Activated CD8-positive, alpha-beta T cell treated with anti-CD3 and anti-CD28 coated beads, Interleukin-2, amount 10 ng/mL, durations not matched to agents 7 days and 5 days (primary cell): ENCODE data around the gene REELD1. TPM values are rescaled to one million over a fixed set of nuclear protein-coding genes. Genes with fewer than 3 reads are reported as not detected.

ENCODE experiments used
- ATAC-seq: fragments of 150-1000 bp; cut with Tn5 transposase; one replicate; pipeline ENCODE4 v1.10.0; 2021; ENCODE audit warnings: moderate library complexity
- CTCF ChIA-PET: fragments of 350-600 bp; sonication (Branson Sonifier 250); formaldehyde crosslinking; loops from one replicate; lab custom pipeline; 2021; ENCODE audit warnings: antibody characterized with exemption; lab: Charles Lee
- POLR2A ChIA-PET: fragments of 350-600 bp; sonication (Branson Sonifier 250); formaldehyde crosslinking; loops from one replicate; lab custom pipeline; 2021; ENCODE audit warnings: antibody characterized with exemption; lab: Charles Lee
- DNase-seq: peaks from one replicate; pipeline ENCODE4 v3.0.0-alpha.2; 2020
- H3K27ac Mint-ChIP-seq: one replicate; pipeline ENCODE4 v1.8.0; 2021; ENCODE audit warnings: mild to moderate bottlenecking, mixed read lengths
- H3K27me3 Mint-ChIP-seq: one replicate; pipeline ENCODE4 v1.8.0; 2021; ENCODE audit warnings: low read depth, mixed read lengths
- H3K36me3 Mint-ChIP-seq: one replicate; pipeline ENCODE4 v1.8.0; 2021; ENCODE audit warnings: low read depth, mixed read lengths
- H3K4me1 Mint-ChIP-seq: one replicate; pipeline ENCODE4 v1.8.0; 2021; ENCODE audit warnings: low read depth, mixed read lengths
- H3K4me3 Mint-ChIP-seq: one replicate; pipeline ENCODE4 v1.8.0; 2021; ENCODE audit warnings: mild to moderate bottlenecking, mixed read lengths
- H3K9me3 Mint-ChIP-seq: one replicate; pipeline ENCODE4 v1.8.0; 2022; ENCODE audit warnings: mixed read lengths; ENCODE audit not compliant: insufficient read depth
- total RNA-seq, 2 experiments: library from RNA; stranded (reverse); gene quantifications; one replicate each; pipeline ENCODE4 v1.2.3, GENCODE V29; 2021

The REELD1 gene
- total RNA-seq, 2 experiments from 2014 or later: not detected

DNA sequence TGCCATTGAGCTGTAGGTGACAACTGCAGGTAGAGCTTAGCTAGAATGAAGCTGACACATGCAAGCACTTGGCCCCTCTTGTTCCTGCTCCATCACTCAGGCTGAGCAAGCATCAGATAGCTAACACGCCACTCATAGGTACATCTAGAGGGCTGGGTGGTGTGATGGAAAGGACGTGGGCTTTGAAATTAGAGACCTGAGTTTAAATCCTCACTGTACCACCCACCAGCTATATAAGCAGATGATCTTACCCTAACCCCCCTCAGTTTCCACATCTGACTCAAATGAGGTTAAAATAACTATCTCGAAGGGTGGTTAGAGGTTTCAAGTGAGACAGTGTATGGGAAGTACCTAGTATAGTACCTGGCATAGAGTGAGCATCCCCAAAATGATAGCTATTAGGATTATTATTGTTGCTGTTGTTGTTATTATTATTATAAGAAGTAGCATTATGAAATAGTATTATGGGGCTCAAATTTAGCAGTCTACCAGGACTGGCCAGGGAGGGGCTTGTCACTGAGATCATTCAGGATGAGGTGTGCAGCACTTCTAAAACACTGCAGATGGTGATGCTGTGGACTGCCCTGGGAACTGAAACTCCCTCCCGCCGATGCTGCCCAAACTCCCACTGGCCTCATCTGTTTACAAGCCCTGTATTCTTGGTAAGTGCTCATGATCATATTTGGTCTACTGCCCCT, 59.0 kb downstream of the REELD1 start:
- Mint-ChIP-seq H3K27ac (no peak overlapping the region), H3K4me1 (no peaks in the 10 kb centered on the region), H3K36me3 (no peaks in the 10 kb centered on the region), H3K9me3 (no peaks in the 10 kb centered on the region), H3K27me3 (no peaks in the 10 kb centered on the region), H3K4me3 (no peak overlapping the region)
- POLR2A ChIA-PET: no interaction called here
- DNase-seq (no peak), ATAC-seq (no peak)
- CTCF ChIA-PET: no interaction called here

- Mint-ChIP-seq H3K9me3 (no peaks in the 10 kb centered on the region), H3K4me1 (no peaks in the 10 kb centered on the region), H3K27me3 (no peaks in the 10 kb centered on the region), H3K4me3 (no peak overlapping the region), H3K27ac (no peak overlapping the region), H3K36me3 (no peaks in the 10 kb centered on the region)
- ChIA-PET CTCF (no interaction called here), POLR2A (no interaction called here)
- ATAC-seq (no peak), DNase-seq (no peak)
Measured at GRCh38 chr4:146274774-146275173, 60.4 kb downstream of the REELD1 start.

DNA sequence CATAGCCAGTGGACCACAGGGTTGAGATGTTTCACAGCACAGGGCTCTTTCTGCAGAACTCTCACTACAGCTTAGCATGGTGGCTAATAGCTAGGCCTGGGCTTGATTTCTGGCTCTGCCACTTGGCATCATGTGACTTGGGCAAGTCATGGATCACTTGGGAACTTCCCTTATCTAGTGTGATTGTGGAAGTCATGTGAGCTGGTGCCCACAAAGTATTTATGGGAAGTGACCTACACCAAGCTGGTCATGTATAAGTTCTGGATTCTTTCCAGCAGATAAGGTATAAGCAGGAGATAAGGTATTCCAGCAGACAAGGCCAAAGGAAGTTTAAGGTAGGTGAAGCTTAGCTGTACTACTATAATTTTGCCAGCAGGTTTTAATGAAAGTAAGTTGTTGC, 61.0 kb downstream of the REELD1 start:
- Mint-ChIP-seq H3K9me3 (no peaks in the 10 kb centered on the region), H3K27me3 (no peaks in the 10 kb centered on the region), H3K4me3 (no peak overlapping the region), H3K4me1 (no peaks in the 10 kb centered on the region), H3K27ac (no peak overlapping the region), H3K36me3 (no peaks in the 10 kb centered on the region)
- CTCF ChIA-PET: no interaction called here
- POLR2A ChIA-PET: no interaction called here
- DNase-seq (no peak), ATAC-seq (no peak)

GRCh38 chr4:146278986-146279385, 64.6 kb downstream of the REELD1 start:
- ChIA-PET CTCF (interaction anchor here (0.8 to 1.3 kb wide), 2 partner anchors 11 to 19 kb away, joined by 3 read pairs; no protein-coding TSS in a partner anchor), POLR2A (no interaction called here)
- no peak for DNase-seq
- no peak for ATAC-seq
- Mint-ChIP-seq H3K27me3 (no peaks in the 10 kb centered on the region), H3K36me3 (no peaks in the 10 kb centered on the region), H3K4me1 (no peaks in the 10 kb centered on the region), H3K27ac (no peak overlapping the region), H3K9me3 (no peaks in the 10 kb centered on the region), H3K4me3 (no peak overlapping the region)

Other genes starting within 250 kb of the REELD1 start
- 10 to 100 TPM; 52.2 to 64.3 TPM for gene LSM6, start 38.8 kb upstream of the REELD1 start, total RNA-seq